Cardiac muscle cell (in vitro differentiated cells and primary cell): Measurements from ENCODE around the gene ACER3. TPM values are rescaled to one million over a fixed set of nuclear protein-coding genes. Genes with fewer than 3 reads are reported as not detected.
"Not testable (repeated sequence)": the region's sequence is repeated elsewhere in the genome, so short reads cannot be mapped to it uniquely, and the experiment has no call there.

ENCODE experiments used
- DNase-seq, 2 donors: peaks; one replicate each; pipeline versions ENCODE4 v3.0.0 to v3.0.0-alpha.2; 2010 to 2017; ENCODE audit warnings: low read depth in 1 of 2, low spot score in 1 of 2
- H3K27ac ChIP-seq: fragments of 200-600 bp; sonication (generic); 2 replicates; pipeline ENCODE4 v1.5.1; 2016
- H3K27me3 ChIP-seq: fragments of 200-600 bp; sonication (generic); 2 replicates; pipeline ENCODE4 v1.6.0; 2016; ENCODE audit warnings: control low read depth
- H3K36me3 ChIP-seq: fragments of 200-600 bp; sonication (generic); 2 replicates; pipeline ENCODE4 v1.5.1; 2016; ENCODE audit warnings: control low read depth
- H3K4me1 ChIP-seq: fragments of 200-600 bp; sonication (generic); 2 replicates; pipeline ENCODE4 v1.8.1; 2017; ENCODE audit warnings: low read depth, mild to moderate bottlenecking, mixed run types
- H3K4me3 ChIP-seq: fragments of 200-600 bp; sonication (generic); 2 replicates; pipeline ENCODE4 v1.5.1; 2016; ENCODE audit warnings: mild to moderate bottlenecking
- H3K9me3 ChIP-seq: fragments of 200-600 bp; sonication (generic); 2 replicates; pipeline ENCODE4 v1.5.1; 2017; ENCODE audit warnings: low read depth, mild to moderate bottlenecking, control low read depth
- CTCF ChIP-seq: IDR thresholded peaks from 2 replicates; pipeline ENCODE4 v1.5.1; 2012; ENCODE audit warnings: low read depth, mild to moderate bottlenecking, low read length
- polyA plus RNA-seq: library from polyadenylated mRNA; unstranded; fragments of >200 nt; fragmentation: Nextera tagmentation; extraction: Ambion mirVana; gene quantifications from 2 replicates; pipeline ENCODE4 v1.2.1, GENCODE V29; 2016
- total RNA-seq: library from RNA; depleted of rRNA; stranded (reverse); fragments of >200 nt; gene quantifications from 2 replicates; pipeline ENCODE4 v1.2.3, GENCODE V29; 2016

ACER3 gene
- total and polyA plus RNA-seq, 2 experiments from 2014 or later: 5.6 to 9.8 TPM

- no peak for TF ChIP-seq CTCF
- Histone ChIP-seq H3K4me3 (no peak overlapping the region), H3K36me3 (no peaks in the 10 kb centered on the region), H3K27ac (no peak overlapping the region), H3K4me1 (no peaks in the 10 kb centered on the region), H3K27me3 (no peaks in the 10 kb centered on the region), H3K9me3 (no peaks in the 10 kb centered on the region)
- DNase-seq: no peak
These were observed 85.5 kb downstream of the ACER3 start for GRCh38 chr11:76946223-76946622.

GRCh38 chr11:76947190-76947589 is 86.5 kb downstream of the ACER3 start:
- DNase-seq: no peak
- no peaks in the 10 kb centered on the region for H3K36me3 ChIP-seq
- H3K4me3 ChIP-seq: no peak overlapping the region
- no peak overlapping the region for H3K27ac ChIP-seq
- no peaks in the 10 kb centered on the region for H3K9me3 ChIP-seq
- no peaks in the 10 kb centered on the region for H3K27me3 ChIP-seq
- no peaks in the 10 kb centered on the region for H3K4me1 ChIP-seq
- no peak for TF ChIP-seq CTCF

GRCh38 chr11:76947800-76948199 is 87.1 kb downstream of the ACER3 start:
- DNase-seq: no peak
- no peak for TF ChIP-seq CTCF
- Histone ChIP-seq H3K9me3 (no peaks in the 10 kb centered on the region), H3K4me3 (no peak overlapping the region), H3K27me3 (no peaks in the 10 kb centered on the region), H3K27ac (no peak overlapping the region), H3K36me3 (no peaks in the 10 kb centered on the region), H3K4me1 (no peaks in the 10 kb centered on the region)

GRCh38 chr11:76955459-76956114 is 94.9 kb downstream of the ACER3 start:
- Histone ChIP-seq H3K4me1 (no peaks in the 10 kb centered on the region), H3K4me3 (no peak overlapping the region), H3K36me3 (no peaks in the 10 kb centered on the region), H3K27ac (no peak overlapping the region), H3K27me3 (no peaks in the 10 kb centered on the region), H3K9me3 (no peaks in the 10 kb centered on the region)
- DNase-seq: no peak
- no peak for TF ChIP-seq CTCF

- H3K9me3 ChIP-seq: no peaks in the 10 kb centered on the region
- no peaks in the 10 kb centered on the region for H3K27me3 ChIP-seq
- no peaks in the 10 kb centered on the region for H3K4me1 ChIP-seq
- H3K4me3 ChIP-seq: no peak overlapping the region
- H3K36me3 ChIP-seq: no peaks in the 10 kb centered on the region
- no peak for DNase-seq
- TF ChIP-seq CTCF: no peak
- H3K27ac ChIP-seq: no peak overlapping the region
These were observed 102.1 kb downstream of the ACER3 start for GRCh38 chr11:76962583-76963416.

GRCh38 chr11:76963417-76964168 is 102.9 kb downstream of the ACER3 start:
- not testable (repeated sequence) for H3K9me3 ChIP-seq, H3K4me1 ChIP-seq, DNase-seq, H3K27me3 ChIP-seq, H3K36me3 ChIP-seq, H3K27ac ChIP-seq, H3K4me3 ChIP-seq
